ENCODE results near the gene ZDHHC14.

Gene ZDHHC14

GRCh38 chr6:157468574-157468973, 87.6 kb downstream of the ZDHHC14 start:
- DNase-seq = no peak

DNA sequence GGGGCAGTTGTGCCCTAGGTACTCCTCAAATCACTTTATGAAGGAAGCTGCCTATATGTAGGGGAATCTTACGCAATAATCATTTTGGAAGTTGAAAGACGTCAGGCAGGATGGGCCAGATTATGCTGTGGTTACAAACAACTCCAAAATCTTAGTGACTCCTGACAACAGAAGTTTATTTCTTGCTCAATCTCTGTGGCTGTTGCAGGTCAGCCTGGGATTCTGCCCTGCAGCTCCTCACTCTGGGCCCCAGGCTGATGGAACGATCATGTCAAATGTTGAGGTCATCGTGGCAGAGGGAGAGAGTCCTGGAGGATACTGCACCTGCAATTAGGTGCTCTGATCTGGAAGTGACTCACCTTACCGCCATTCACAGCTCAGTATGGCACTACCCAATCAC, 88.4 kb downstream of the ZDHHC14 start:
- no peak for DNase-seq

GRCh38 chr6:157471077-157471686, 90.2 kb downstream of the ZDHHC14 start:
- no peak for DNase-seq

DNA sequence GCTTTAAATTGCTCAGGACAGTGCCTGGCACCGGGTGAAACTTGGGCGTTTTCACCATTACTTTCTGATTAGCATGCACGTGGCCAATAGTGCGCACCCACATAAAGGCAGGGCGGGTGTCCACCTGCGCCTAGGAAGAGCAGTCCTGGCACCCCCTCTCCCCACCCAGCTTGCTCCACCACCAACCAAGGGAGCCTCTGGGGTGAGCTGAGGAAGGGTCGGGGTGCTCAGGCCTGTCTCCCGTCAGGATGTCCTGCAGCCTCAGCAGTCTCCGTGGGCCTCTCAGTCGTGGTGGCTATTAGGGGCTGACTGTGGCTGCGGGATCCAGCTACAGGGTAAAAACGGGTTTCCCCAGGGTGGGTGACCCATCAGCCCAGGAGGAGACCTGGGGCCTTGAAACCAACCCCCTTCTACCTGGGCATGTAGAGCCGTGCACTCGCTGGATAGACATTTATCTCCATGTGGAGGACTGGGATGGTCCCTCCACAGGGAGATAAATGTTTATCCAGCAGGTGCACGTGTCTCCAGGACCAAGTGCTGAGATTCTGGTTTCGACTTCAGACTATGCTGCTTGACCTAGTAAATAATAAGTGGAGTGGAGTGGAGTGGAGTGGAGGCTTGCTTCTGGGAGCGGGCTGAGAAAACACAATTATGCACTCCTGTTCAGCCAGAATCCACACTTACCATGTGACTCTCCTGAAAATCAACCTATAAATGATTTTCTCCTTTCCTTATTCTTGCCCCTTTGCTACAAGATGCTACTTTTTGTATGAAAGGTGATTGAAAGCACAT, 91.1 kb downstream of the ZDHHC14 start:
- no peak for DNase-seq

GRCh38 chr6:157476797-157477196, 95.8 kb downstream of the ZDHHC14 start:
- DNase-seq = no peak

DNA sequence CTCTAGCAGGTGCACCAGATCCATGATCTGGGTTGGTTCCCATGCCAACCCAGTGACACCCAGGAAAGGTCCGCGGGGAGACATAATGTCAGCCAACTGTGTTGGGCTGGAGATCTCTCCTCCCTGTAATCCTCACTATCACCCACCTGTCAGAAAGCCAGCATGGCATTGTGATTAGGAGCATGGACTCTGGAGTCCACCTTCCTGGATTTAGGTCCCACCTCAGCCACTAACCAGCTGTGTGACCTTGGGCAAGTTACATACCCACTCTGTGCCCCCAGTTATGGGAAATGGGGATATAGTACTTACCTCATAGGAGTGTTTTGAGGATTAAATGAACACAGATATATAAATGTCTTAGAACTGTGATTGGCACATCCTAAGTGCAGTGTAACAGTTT, 97.9 kb downstream of the ZDHHC14 start:
- no peak for DNase-seq

GRCh38 chr6:157479464-157480303, 98.7 kb downstream of the ZDHHC14 start:
- DNase-seq = no peak

GRCh38 chr6:157481189-157481864, 100.3 kb downstream of the ZDHHC14 start:
- DNase-seq = no peak

- DNase-seq = no peak
Measured at GRCh38 chr6:157481865-157482249, 100.9 kb downstream of the ZDHHC14 start.

GRCh38 chr6:157483770-157484169, 102.8 kb downstream of the ZDHHC14 start:
- no peak for DNase-seq

DNA sequence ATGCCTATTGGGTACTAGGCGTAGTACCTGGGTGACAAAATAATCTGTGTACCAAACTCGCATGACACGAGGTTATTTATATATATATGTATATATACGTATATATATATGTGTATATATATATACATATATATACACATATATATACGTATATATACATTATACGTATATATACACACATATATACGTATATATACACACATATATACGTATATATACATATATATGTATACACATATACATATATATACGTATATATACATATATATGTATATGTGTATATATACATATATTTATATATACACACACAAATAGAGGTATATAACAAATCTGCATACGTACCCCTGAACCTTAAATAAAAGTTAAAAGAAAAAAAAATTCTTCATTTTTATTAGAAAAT, 103.2 kb downstream of the ZDHHC14 start:
- no peak for DNase-seq

DNA sequence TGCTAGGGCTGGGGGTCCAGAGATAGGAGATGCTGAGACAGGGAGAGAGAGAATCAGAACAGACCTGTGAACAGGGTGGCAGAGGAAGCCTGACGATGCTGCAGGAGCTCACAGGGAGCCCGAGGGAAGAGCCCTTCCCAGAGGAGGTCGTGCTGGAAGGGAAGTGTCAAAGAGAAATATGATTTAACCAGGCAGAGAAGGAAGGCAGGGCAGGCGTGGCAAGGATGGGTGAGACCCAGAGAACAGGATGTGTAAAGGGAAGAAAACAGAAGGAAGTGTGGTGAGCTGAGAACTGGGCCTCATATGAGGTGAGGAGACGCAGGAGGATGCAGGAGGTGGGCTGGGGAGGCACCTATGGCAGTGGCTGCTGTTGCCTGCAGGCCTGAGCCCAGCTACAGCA, 105.6 kb downstream of the ZDHHC14 start:
- DNase-seq = no peak

- no peak for DNase-seq
Measured at GRCh38 chr6:157487110-157487773, 106.3 kb downstream of the ZDHHC14 start.

GRCh38 chr6:157488058-157488457, 107.1 kb downstream of the ZDHHC14 start:
- no peak for DNase-seq

DNA sequence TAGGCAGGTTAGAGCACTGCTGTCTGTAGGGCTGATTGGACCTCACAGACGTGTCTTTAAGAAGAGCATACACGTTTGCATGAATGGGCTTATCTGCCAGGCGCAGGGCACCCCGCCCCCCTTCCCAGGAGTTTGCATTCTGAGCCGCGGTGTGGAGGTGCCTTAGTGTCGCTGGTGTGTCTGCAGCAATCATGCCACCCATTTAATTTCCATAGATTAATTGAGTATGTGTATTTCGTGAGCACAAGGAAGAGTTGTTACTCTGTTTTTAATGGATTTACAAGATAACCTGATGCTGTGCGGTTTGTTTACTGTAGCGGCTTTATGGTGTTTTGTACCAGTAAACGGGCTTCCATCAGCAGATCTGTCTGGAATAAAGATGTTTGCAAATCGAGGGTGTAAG, 107.7 kb downstream of the ZDHHC14 start:
- DNase-seq = no peak

- no peak for DNase-seq
Measured at GRCh38 chr6:157490611-157491269, 109.8 kb downstream of the ZDHHC14 start.

DNA sequence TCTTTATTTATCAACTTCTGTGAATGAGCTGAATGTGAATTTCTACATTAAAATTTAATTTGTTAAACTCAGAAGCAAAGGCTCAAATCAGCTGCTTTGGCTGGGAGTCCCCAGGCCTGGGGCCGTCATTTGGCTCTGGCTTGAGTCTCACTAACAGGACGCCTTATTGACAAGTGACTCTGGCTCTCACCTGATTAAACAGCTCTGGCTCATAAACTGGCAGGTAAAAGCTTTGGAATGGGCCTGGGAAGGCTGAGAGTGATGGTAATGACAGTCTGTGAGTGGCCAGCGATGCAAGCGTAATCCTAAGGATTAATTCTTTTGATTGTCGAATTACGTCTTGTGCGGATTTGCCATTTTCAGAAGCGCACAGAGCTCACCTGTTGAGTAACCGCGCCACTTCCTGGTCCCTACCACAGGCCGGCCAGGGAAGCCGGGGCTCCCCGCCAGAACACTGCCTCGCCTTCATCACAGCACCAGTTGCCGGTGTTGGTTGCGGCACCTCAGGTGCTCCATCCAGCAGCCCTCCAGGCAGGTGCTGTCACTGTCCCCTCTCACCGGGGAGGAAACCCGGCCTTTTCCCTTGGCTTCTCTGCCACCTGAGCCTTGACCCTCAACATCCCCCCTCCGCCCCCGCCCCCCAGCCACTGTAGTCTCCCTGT, 110.7 kb downstream of the ZDHHC14 start:
- DNase-seq = no peak

- no peak for DNase-seq
Measured at GRCh38 chr6:157492249-157492648, 111.3 kb downstream of the ZDHHC14 start.

DNA sequence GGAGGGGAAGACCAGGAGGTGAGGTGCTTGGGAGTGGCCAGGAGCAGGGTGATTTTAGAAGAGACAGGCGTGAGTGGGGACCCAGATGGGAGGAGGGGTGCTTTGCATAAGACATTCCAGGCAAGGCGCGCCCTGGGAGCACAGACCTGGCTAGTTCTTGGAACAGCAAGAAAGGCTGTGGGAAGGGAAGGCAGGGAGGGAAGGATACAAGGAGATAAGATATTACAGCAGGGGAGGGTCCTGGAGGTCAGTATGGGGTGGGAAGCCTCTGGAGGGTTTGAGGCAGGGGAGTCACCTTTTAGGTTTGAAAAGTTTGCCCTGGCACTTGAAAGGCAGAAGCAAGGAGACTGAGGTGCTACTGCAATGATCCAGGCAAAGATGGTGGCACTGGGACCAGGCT, 111.8 kb downstream of the ZDHHC14 start:
- DNase-seq = no peak

DNA sequence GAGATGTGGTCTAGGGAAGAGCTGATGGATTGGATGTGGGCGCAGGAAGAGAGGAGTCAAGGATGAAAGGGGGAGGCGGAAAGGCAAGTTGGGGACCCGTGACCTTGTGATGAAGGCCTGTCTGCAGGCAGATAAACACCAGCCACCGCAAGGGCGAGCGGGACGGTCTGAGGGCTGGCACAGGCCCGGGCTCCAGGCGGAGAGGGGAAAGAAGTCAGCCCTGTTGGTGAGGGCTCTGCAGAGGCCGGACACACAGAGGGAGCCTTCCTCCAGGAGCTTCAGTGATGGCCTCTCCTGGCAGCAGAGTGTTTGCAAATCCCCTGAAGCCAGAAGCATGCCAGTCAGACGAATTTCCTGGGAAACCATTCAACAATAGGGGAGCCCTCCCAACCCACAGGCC, 112.2 kb downstream of the ZDHHC14 start:
- no peak for DNase-seq

DNA sequence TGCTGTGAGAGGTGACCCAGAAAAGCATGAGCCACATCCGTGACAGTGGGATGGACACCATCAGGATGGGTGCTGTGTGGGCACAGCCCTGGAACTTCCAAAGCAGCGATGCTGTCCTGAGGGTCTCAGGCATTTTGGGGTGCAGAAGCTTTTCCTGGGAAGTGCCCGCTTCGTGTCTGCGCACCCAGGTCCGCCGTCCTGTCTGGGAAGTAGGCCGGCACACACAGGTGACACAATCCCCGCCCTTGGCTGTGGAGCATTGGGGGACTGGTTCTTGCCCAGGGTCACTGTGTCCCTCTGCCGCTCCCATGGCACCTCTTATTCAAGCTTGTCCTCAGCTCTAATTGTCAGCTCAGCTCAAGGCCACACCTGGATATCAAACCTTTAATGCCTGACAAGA, 112.6 kb downstream of the ZDHHC14 start:
- DNase-seq = no peak

Measured in EL (cell line).